NCI-H345 treated with DMSO at 0.1 percent for 48 hours (cell line): ENCODE measurements around the gene TCF7L1.
"Not testable (repeated sequence)": the region's sequence is repeated elsewhere in the genome, so short reads cannot be mapped to it uniquely, and the experiment has no call there.

Source experiments
- DNase-seq: peaks from one replicate; lab custom pipeline; 2025; ENCODE audit not compliant: unreplicated experiment; lab: John Stamatoyannopoulos, UW

Gene TCF7L1, protein sequence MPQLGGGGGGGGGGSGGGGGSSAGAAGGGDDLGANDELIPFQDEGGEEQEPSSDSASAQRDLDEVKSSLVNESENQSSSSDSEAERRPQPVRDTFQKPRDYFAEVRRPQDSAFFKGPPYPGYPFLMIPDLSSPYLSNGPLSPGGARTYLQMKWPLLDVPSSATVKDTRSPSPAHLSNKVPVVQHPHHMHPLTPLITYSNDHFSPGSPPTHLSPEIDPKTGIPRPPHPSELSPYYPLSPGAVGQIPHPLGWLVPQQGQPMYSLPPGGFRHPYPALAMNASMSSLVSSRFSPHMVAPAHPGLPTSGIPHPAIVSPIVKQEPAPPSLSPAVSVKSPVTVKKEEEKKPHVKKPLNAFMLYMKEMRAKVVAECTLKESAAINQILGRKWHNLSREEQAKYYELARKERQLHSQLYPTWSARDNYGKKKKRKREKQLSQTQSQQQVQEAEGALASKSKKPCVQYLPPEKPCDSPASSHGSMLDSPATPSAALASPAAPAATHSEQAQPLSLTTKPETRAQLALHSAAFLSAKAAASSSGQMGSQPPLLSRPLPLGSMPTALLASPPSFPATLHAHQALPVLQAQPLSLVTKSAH

DNA sequence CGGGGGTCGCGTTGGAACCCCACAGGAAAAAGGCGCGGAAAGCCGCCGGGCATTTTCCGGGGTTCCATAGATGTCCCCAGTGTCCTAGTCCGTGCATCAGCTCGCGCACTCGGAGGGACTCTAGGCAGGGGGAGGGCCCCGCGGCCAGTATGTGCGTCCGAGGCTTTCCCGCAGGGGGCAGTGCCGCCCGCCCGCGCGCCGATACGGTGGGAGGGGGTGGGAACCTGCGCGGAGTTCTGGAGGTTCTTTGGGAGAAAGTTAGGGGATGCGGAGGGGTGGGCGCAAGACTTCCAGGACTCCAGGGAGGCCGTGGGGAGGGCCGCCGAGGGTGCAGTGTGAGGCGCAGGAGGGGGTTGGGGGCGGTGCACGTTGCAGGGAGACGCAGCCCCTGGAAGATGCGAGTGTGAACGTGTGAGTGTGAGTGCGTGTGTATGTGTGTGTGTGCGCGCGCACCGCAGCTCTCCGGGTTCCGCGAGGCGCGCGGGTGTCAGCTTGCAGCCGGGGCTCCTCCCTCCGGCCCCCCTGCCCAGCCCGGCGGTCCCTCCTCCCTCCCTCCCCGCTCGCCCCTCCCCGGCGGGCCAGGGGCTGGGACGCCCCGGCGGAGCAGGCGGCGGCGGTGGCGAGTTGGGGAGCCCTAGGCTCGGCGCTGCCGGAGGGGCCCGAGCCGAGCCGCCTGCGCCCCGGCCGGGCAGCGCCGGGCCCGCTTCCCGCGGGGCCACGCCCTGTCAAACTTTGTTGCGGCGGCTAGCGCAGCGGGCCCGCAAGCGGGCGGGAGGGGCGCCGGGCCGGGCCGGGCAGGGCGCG, at the start of gene TCF7L1:
TCF7L1 (plus strand) TSS at position 559 of the 804 bp plus-strand sequence. CDS start 293 bp downstream, outside the sequence.
- peak; percentile 40 for DNase-seq

- no peak for DNase-seq
Observed at GRCh38 chr2:85085563-85085962, 47.6 kb upstream of the TCF7L1 start.

DNA sequence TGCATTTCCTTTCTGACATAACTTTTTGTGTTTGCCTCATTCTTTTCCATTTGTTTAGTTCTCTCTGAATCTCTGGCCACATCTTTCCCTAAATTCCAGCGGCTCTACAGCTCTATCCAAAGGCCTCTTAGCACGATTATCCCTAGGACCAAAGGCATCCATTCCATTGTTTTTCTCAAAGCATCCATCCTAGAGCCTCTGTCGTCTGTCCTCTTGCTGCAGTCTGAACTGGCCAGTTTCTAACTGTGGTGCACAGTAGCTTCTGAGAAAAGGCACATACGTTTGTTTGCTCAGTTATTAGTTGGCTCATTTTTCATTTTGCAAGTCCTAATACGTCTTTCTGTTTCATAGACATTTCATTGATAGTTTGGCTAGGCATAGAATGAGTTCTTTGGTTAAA, 45.7 kb upstream of the TCF7L1 start:
- DNase-seq = no peak

GRCh38 chr2:85088921-85089320, 44.3 kb upstream of the TCF7L1 start:
- DNase-seq = no peak

DNA sequence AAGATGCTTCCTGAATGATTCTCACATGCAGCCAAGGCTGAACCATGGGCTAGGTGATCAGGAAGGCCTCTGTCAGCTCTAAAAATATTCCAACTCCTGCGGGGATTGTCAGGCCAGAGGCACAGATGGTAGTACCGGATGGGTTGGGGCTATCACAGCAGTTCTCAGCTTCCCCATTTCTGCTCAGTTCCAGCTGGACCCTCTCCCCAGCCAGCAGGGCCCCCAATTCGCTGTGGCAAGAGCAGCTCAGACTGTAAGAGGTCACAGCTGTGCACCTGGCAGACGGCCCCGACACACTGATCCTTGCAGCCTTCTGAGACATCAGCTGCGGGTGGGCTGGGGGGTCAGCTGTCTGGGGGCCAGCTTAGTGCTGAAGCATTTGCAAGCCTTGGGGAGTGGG, 43.6 kb upstream of the TCF7L1 start:
- no peak for DNase-seq

DNA sequence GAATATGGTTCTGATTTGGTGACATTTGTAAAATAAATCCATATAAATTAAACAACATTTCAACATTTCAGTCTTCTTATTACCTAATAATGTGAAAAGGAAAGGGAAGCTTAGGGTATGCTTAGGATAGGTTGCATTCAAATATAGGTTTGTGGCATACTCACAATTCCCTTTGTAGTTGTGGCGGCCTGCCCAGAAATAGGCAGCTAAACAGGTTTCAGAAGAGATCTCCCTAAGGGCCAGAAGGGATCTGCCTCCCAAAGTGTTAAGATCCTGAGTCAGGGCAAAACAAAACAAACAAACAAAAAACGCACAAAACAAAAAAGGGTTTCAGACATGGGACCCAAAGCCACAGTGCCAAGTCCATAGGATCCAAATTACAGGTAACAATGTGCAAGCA, 41.4 kb upstream of the TCF7L1 start:
- no peak for DNase-seq

- no peak for DNase-seq
Observed at GRCh38 chr2:85095094-85095493, 38.1 kb upstream of the TCF7L1 start.

GRCh38 chr2:85096616-85097015, 36.6 kb upstream of the TCF7L1 start:
- DNase-seq = no peak

DNA sequence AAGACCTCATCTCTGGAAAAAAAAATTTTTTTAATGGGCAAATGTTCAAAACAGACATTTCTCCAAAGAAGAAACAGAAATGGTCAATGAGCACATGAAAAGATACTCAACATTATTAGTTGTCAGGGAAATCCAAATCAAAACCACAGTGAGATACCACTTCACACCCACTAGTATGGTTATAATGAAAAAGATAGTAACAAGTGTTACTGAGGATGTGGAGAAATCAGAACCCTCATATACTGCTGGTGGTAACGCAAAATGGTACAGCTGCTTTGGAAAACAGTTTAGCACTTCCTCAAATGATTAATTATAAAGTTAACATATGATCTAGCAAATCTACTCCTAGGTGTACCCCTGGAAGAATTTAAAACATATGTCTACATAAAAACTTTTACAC, 29.0 kb upstream of the TCF7L1 start:
- DNase-seq = no peak

- DNase-seq = no peak
Observed at GRCh38 chr2:85106489-85107180, 26.6 kb upstream of the TCF7L1 start.

DNA sequence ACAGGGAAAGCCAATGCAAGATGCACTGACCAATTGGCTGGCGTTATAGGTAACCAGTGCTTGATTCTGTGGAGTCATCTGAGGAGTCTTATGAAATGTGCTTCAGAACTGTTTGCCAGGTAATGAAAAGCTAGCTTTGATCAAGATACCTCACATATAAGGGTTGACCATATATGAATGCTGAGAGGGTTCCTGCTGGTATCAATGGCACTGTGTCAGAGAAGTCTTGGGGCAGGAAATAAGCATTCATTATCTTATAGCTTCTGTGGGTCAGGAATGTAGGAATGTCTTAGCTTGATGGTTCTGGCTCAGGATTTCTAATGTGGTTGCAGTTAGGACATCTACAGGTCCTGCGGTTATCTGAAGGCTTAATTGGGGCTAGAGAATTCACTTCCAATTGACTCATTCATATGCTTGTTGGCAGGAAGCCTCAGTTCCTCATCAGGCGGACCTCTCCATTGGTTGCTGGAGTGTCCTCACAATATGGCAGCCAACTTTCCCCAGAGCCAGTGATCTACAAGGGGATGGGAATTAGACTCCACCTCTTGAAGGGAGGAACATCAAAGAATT, 22.1 kb upstream of the TCF7L1 start:
- DNase-seq = no peak

DNA sequence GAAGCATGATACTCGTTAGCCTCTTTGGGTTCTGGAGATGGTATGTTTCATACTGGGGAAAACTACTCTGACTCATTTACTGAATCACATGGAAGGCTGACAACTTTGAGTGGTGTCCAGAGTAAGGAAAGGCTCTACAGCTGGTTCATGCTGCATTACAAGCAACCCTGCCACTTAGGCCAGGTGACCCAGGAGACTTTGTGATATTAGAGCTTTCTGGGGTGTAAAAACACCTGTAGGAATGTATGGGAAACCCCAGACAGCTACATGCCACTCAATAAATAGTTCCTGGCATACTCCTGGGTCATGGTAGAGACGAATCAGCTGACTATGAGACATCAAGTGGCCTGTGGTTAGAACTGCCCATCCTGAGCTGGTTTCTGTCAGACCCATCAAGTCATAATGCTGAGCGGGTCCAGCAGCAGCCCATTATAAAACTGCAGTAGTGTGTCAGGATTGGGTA, 21.3 kb upstream of the TCF7L1 start:
- no peak for DNase-seq

DNA sequence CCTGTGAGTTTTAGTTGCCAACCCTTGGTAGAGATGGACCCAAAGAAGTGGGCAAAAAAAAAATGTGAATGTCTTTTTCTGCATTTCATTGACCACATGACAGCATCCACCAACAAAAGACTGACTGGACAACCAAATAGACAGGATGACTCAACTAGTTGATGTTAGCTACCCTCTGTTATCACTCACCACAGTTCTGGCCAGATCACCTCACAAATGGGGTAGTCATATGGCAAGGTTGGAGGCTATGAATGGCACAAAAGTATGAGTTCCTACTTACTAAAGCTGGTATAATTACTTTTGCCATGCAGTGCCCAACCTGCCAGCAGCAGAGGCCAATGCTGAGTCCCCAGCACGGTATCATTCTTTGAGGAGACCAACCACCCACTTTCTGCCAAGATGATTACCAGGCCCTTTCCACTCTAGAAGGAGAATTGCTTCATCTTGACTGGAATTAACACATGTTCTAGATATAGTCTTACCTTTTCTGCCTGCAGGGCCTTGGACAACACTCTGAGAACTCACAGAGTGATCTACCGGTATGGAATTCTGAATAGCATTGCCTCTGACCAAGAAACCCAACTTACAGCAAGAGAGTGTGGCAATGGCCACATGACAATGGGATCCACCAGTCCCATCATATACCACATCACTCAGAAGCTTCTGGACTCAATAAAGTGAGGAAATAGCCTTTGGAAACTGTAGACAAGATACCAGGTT, 20.1 kb upstream of the TCF7L1 start:
- DNase-seq = no peak

GRCh38 chr2:85114586-85115330, 18.4 kb upstream of the TCF7L1 start:
- DNase-seq = no peak

- DNase-seq = no peak
Observed at GRCh38 chr2:85116207-85116606, 17.0 kb upstream of the TCF7L1 start.

GRCh38 chr2:85119900-85120299, 13.3 kb upstream of the TCF7L1 start:
- no peak for DNase-seq

DNA sequence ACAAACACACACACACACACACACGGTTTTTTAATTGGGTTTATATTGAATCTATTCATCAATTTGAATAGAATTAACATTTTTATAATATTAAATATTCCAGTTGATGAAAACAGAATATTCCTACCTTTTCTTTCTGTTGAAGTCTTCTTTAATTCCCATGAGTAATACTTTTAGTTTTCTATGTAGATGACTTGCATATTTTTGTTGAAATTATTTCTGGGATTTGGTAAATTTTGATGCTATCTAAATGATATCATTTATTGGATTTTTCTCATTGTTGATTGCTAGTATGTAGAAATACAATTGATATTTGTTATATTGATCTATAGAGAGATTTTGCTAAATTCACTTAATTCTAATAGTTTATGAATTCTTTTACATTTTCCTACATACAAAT, 12.8 kb upstream of the TCF7L1 start:
- DNase-seq = no peak

- not testable (repeated sequence) for DNase-seq
Observed at GRCh38 chr2:85126462-85126861, 6.7 kb upstream of the TCF7L1 start.

GRCh38 chr2:85129861-85130260, 3.3 kb upstream of the TCF7L1 start:
- DNase-seq = no peak
